GM12872 (cell line): ENCODE results near the gene NMNAT3.

Source experiments
- CTCF ChIP-seq: IDR thresholded peaks from 3 replicates; pipeline ENCODE4 v1.5.1; 2011; ENCODE audit warnings: low read depth, mild to moderate bottlenecking, low read length, moderate library complexity; ENCODE audit not compliant: insufficient read depth

The NMNAT3 gene

GRCh38 chr3:139689122-139689521 lies 11.3 kb upstream of the NMNAT3 start:
- TF ChIP-seq CTCF, result no peak

- TF ChIP-seq CTCF, result no peak
These were observed 9.7 kb upstream of the NMNAT3 start for GRCh38 chr3:139687431-139687830.

GRCh38 chr3:139686624-139687023 lies 8.9 kb upstream of the NMNAT3 start:
- TF ChIP-seq CTCF, result no peak

GRCh38 chr3:139686206-139686605 lies 8.4 kb upstream of the NMNAT3 start:
- no peak for TF ChIP-seq CTCF

GRCh38 chr3:139679220-139679775 lies 1.5 kb upstream of the NMNAT3 start:
- no peak for TF ChIP-seq CTCF

- TF ChIP-seq CTCF, result no peak
These were observed 962 bp downstream of the NMNAT3 start for GRCh38 chr3:139676632-139677387.

GRCh38 chr3:139676108-139676507 lies 1.7 kb downstream of the NMNAT3 start:
- TF ChIP-seq CTCF, result no peak
